Measurements from ENCODE around the gene DMWD.

The DMWD gene

DNA sequence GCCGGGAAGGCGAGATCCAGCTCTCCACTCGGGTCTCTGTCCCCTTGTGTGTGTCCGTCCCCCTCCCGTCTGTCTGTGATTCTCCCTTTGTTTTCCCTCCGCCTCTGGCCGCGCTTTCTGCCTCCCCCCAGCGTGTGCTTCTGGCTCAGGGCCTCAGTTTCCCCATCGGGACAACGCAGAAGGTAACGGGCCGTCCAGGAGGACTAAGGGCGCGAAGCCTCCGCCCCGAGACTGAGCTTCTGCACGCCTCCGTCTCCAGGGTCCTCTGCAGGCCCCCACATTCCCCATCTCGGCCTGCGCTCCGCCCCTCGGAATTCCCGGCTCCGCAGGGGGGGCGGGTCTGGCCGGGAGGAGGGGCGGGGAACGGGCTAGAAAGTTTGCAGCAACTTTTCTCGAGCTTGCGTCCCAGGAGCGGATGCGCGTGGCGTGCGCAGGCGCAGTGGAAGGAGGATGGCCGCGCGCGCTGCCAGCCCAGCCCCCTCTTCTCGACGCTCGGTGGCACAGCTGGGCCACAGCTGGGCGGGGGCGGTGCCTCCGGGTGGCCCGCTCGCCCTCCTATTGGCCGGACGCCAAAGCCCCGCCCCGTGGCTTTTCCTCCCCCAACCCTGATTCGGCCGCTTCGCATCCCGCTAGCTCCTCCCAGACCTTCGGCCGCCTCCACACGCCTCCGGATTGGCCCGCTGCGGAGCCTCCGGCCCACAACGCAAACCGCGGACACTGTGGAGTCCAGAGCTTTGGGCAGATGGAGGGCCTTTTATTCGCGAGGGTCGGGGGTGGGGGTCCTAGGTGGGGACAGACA lies 23.5 kb downstream of the DMWD start, which contains the start of gene SIX5:
Gene SIX5 (minus strand): TSS at position 269 of the 799 bp plus-strand sequence. CDS start 408 bp downstream, outside the sequence.
- Histone ChIP-seq H3K9me3 (ENCODE audit: control insufficient read depth, insufficient read depth, low read length) (no peaks in the 10 kb centered on the region), H3K36me3 (ENCODE audit: control insufficient read depth, low read length) (no peaks in the 10 kb centered on the region), H3K4me3 (ENCODE audit: low read length) (peak within 1 kb of the TSS; percentile 84), H4K20me1 (ENCODE audit: control insufficient read depth, insufficient read depth, low read depth, low read length) (no peaks in the 10 kb centered on the region), H3K9me2 (replicated peaks; ENCODE audit: control insufficient read depth, low read length) (no peaks in the 10 kb centered on the region), H3K4me2 (ENCODE audit: low read length) (peak within 1 kb of the TSS; percentile 98), H3K27me3 (ENCODE audit: control insufficient read depth, low read length) (peaks cover 8% of the 10 kb centered on the region), H3K27ac (ENCODE audit: low read depth, low read length) (peak within 1 kb of the TSS; percentile 37), H3K4me1 (ENCODE audit: control insufficient read depth, low read length) (peaks cover 37% of the 10 kb centered on the region), H3K79me2 (ENCODE audit: control insufficient read depth, low read length) (no peaks in the 10 kb centered on the region), H3F3A (ENCODE audit: control insufficient read depth, insufficient read depth) (peaks cover 5% of the 10 kb centered on the region; the same call in 1 of the 2 replicates)
- TF ChIP-seq EZH2phosphoT487 (IDR thresholded peaks at IDR 0.05; ENCODE audit: borderline replicate concordance, low read length) = no peak
- TF ChIP-seq, protein P1, sequence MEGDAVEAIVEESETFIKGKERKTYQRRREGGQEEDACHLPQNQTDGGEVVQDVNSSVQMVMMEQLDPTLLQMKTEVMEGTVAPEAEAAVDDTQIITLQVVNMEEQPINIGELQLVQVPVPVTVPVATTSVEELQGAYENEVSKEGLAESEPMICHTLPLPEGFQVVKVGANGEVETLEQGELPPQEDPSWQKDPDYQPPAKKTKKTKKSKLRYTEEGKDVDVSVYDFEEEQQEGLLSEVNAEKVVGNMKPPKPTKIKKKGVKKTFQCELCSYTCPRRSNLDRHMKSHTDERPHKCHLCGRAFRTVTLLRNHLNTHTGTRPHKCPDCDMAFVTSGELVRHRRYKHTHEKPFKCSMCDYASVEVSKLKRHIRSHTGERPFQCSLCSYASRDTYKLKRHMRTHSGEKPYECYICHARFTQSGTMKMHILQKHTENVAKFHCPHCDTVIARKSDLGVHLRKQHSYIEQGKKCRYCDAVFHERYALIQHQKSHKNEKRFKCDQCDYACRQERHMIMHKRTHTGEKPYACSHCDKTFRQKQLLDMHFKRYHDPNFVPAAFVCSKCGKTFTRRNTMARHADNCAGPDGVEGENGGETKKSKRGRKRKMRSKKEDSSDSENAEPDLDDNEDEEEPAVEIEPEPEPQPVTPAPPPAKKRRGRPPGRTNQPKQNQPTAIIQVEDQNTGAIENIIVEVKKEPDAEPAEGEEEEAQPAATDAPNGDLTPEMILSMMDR (IDR thresholded peaks at IDR 0.05; ENCODE audit: low read depth, low read length, poor library complexity, severe bottlenecking) = no peak

DNA sequence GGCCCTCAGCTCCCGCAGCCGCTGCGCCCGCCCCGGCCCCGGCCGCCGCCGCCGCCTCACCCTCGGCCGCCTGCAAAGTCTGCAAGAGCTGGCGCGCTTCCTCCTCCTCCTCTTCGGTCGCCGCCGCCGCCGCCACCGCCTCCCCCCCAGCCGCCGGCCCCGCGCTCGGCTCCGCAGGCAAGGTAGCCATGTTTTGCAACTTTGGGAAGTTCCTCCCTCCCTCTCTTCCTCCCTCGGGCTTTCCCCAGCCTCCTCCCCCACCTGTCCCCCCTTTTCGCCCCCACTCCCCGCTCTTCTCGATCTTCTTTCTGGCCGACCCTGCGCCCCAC lies 24.0 kb downstream of the DMWD start:
- Histone ChIP-seq H3F3A (ENCODE audit: control insufficient read depth, insufficient read depth) (peaks cover 5% of the 10 kb centered on the region; the same call in 1 of the 2 replicates), H3K4me1 (ENCODE audit: control insufficient read depth, low read length) (peaks cover 35% of the 10 kb centered on the region), H3K4me2 (ENCODE audit: low read length) (peak overlapping the region; percentile 98), H3K4me3 (ENCODE audit: low read length) (peak overlapping the region; percentile 84), H3K27me3 (ENCODE audit: control insufficient read depth, low read length) (peaks cover 8% of the 10 kb centered on the region), H3K9me2 (replicated peaks; ENCODE audit: control insufficient read depth, low read length) (no peaks in the 10 kb centered on the region), H3K9me3 (ENCODE audit: control insufficient read depth, insufficient read depth, low read length) (no peaks in the 10 kb centered on the region), H3K27ac (ENCODE audit: low read depth, low read length) (peak overlapping the region; percentile 37), H4K20me1 (ENCODE audit: control insufficient read depth, insufficient read depth, low read depth, low read length) (no peaks in the 10 kb centered on the region), H3K79me2 (ENCODE audit: control insufficient read depth, low read length) (no peaks in the 10 kb centered on the region), H3K36me3 (ENCODE audit: control insufficient read depth, low read length) (no peaks in the 10 kb centered on the region)
- TF ChIP-seq EZH2phosphoT487 (IDR thresholded peaks at IDR 0.05; ENCODE audit: borderline replicate concordance, low read length) = no peak
- TF ChIP-seq, protein P1 (IDR thresholded peaks at IDR 0.05; ENCODE audit: low read depth, low read length, poor library complexity, severe bottlenecking) = no peak

DNA sequence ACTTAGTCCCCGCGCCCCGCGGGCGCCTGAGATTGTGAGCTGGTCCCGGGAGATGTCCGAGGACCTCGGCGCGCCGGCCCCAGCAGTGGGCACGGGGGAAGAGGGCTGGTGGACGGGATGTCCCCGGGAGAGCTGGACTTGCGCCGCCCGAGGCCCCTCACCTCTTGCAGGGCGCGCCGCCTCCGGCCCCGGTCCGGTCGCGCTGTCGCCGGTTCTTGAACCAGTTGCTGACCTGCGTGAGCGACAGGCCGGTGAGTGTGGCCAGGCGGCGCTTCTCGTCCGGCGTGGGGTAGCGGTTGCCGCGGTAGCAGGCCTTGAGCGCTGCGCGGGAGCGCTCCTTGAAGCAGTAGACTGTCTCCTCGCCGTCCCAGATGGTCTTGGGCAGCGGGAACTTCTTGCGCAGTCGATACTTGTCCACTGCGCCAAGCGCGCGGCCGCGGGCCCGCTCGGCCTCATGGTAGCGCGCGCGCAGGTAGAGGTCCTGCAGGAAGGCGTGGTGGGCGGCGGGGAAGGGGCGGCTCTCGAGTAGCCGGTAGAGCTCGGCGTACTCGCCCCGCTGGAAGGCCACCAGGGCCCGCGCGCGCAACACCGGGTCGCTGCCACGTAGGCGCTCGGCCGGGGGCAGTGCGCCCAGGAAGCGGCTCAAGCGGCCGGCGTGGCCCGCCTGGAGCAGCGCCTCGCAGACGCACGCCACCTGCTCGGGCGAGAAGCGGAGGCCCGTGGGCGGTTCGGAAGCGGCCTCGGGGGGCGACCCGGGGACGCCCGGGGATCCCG lies 24.6 kb downstream of the DMWD start:
- Histone ChIP-seq H3K9me2 (replicated peaks; ENCODE audit: control insufficient read depth, low read length) (no peaks in the 10 kb centered on the region), H4K20me1 (ENCODE audit: control insufficient read depth, insufficient read depth, low read depth, low read length) (no peaks in the 10 kb centered on the region), H3K4me1 (ENCODE audit: control insufficient read depth, low read length) (peaks cover 30% of the 10 kb centered on the region), H3K27me3 (ENCODE audit: control insufficient read depth, low read length) (peaks cover 8% of the 10 kb centered on the region), H3F3A (ENCODE audit: control insufficient read depth, insufficient read depth) (no peaks in the 10 kb centered on the region), H3K4me2 (ENCODE audit: low read length) (peak overlapping the region; percentile 98), H3K4me3 (ENCODE audit: low read length) (peak overlapping the region; percentile 84), H3K9me3 (ENCODE audit: control insufficient read depth, insufficient read depth, low read length) (no peaks in the 10 kb centered on the region), H3K36me3 (ENCODE audit: control insufficient read depth, low read length) (no peaks in the 10 kb centered on the region), H3K27ac (ENCODE audit: low read depth, low read length) (no peak overlapping the region), H3K79me2 (ENCODE audit: control insufficient read depth, low read length) (no peaks in the 10 kb centered on the region)
- TF ChIP-seq, protein P1 (IDR thresholded peaks at IDR 0.05; ENCODE audit: low read depth, low read length, poor library complexity, severe bottlenecking) = no peak
- no peak for TF ChIP-seq EZH2phosphoT487 (IDR thresholded peaks at IDR 0.05; ENCODE audit: borderline replicate concordance, low read length)
